GM12878 (cell line): ENCODE measurements around the gene GRIPAP1. TPM values are rescaled to one million over a fixed set of nuclear protein-coding genes. Genes with fewer than 3 reads are reported as not detected.
A peak's percentile ranks its signal among the peaks of the same experiment; 100 is the strongest.

Experiments used
- EED ChIP-seq: sonication (generic); IDR thresholded peaks from 2 replicates; pipeline ENCODE4 v1.6.1; 2016; ENCODE audit warnings: antibody characterized with exemption, low read depth
- EGR1 ChIP-seq, 2 experiments: IDR thresholded peaks; 1 replicate in 1 of 2; 2 replicates in 1 of 2; pipeline ENCODE4 v1.6.1; 2011 to 2012; ENCODE audit warnings: low read depth in 2 of 2, low read length in 2 of 2, borderline replicate concordance in 1 of 2, mild to moderate bottlenecking in 1 of 2, moderate library complexity in 1 of 2
- GABPA ChIP-seq: IDR thresholded peaks from 2 replicates; pipeline ENCODE4 v1.6.1; 2014; ENCODE audit warnings: antibody characterized with exemption, low read depth, mild to moderate bottlenecking, inconsistent platforms
- IKZF2 ChIP-seq, 2 experiments: fragments of 450-650 bp; IDR thresholded peaks; 2 replicates each; pipeline ENCODE4 v1.6.1; 2017; ENCODE audit warnings: mild to moderate bottlenecking in 2 of 2, moderate library complexity in 2 of 2
- KAT2A ChIP-seq: conservative IDR thresholded peaks from 2 replicates; pipeline ENCODE4 v1.6.1; 2011; ENCODE audit warnings: low read depth, low read length; ENCODE audit not compliant: control insufficient read depth
- MYC ChIP-seq: IDR thresholded peaks from 2 replicates; pipeline ENCODE4 v1.6.1; 2011; ENCODE audit warnings: mild to moderate bottlenecking, low read length, moderate library complexity, inconsistent platforms; ENCODE audit not compliant: insufficient read depth, insufficient replicate concordance, insufficient read length, severe bottlenecking
- NFYB ChIP-seq: IDR thresholded peaks from 2 replicates; pipeline ENCODE4 v1.6.1; 2011; ENCODE audit warnings: low read depth, mild to moderate bottlenecking, low read length, improper control_type of control experiment, moderate library complexity; ENCODE audit not compliant: insufficient read depth
- NR2F1 ChIP-seq: fragments of 450-650 bp; conservative IDR thresholded peaks from 2 replicates; pipeline ENCODE4 v1.6.1; 2017; ENCODE audit warnings: mild to moderate bottlenecking
- POLR2A ChIP-seq: IDR thresholded peaks from 2 replicates; pipeline ENCODE4 v1.6.1; 2011; ENCODE audit warnings: low read depth, mild to moderate bottlenecking, low read length
- SIX5 ChIP-seq: IDR thresholded peaks from 2 replicates; pipeline ENCODE4 v1.6.1; 2011; ENCODE audit warnings: mild to moderate bottlenecking, low read depth, low read length, moderate library complexity; ENCODE audit not compliant: severe bottlenecking
- ZBTB4 ChIP-seq: fragments of 450-650 bp; formaldehyde crosslinking; IDR thresholded peaks from 2 replicates; pipeline ENCODE4 v1.4.0; 2022; ENCODE audit warnings: mild to moderate bottlenecking, moderate library complexity
- ZZZ3 ChIP-seq: IDR thresholded peaks from 2 replicates; pipeline ENCODE4 v1.6.1; 2011; ENCODE audit warnings: low read depth; ENCODE audit not compliant: control insufficient read depth, insufficient read length
- polyA plus RNA-seq, 11 experiments: library from polyadenylated mRNA; depleted of rRNA in 4 of 11; unstranded in 6 of 11; stranded (reverse) in 5 of 11; fragments of >200 nt; fragmentation: Nextera tagmentation in 4 of 11; fragmentation: Illumina TruSeq in 1 of 11; extraction: Ambion mirVana in 4 of 11; extraction: Trizol in 1 of 11; gene quantifications; 1 replicate in 1 of 11; 2 replicates in 10 of 11; pipeline versions ENCODE4 v1.2.1 to v1.2.3, GENCODE V29; 2011 to 2016; ENCODE audit warnings: inconsistent platforms in 2 of 11, missing spikeins in 2 of 11, low read depth in 1 of 11
- total RNA-seq, 4 experiments: library from RNA; depleted of rRNA in 3 of 4; stranded (reverse); fragments of >200 nt in 3 of 4; fragmentation: Illumina TruSeq in 1 of 4; extraction: Trizol in 1 of 4; gene quantifications; 2 replicates each; pipeline versions ENCODE4 v1.2.1 to v1.2.3, GENCODE V29; 2013 to 2021
- TF ChIP-seq, protein P1 (sequence below): fragments of 450-650 bp; IDR thresholded peaks from 2 replicates; pipeline ENCODE4 v1.6.1; 2016; ENCODE audit warnings: mild to moderate bottlenecking
- TF ChIP-seq, protein P2 (sequence below): IDR thresholded peaks from 2 replicates; pipeline ENCODE4 v1.6.1; 2012; ENCODE audit warnings: low read length, inconsistent platforms
- TF ChIP-seq, protein P3 (sequence below): fragments of 150-350 bp; IDR thresholded peaks from 2 replicates; pipeline ENCODE4 v1.6.1; 2016; ENCODE audit warnings: low read depth, low read length
- TF ChIP-seq, protein P4 (sequence below): fragments of 450-650 bp; IDR thresholded peaks from 2 replicates; pipeline ENCODE4 v1.6.1; 2017; ENCODE audit warnings: borderline replicate concordance

The GRIPAP1 gene
- total and polyA plus RNA-seq, 10 of the 15 experiments (the other 5 are each of a cell fraction or from before 2014, with no cell fraction given): 4.2 to 44.7 (median 25.8) TPM

DNA sequence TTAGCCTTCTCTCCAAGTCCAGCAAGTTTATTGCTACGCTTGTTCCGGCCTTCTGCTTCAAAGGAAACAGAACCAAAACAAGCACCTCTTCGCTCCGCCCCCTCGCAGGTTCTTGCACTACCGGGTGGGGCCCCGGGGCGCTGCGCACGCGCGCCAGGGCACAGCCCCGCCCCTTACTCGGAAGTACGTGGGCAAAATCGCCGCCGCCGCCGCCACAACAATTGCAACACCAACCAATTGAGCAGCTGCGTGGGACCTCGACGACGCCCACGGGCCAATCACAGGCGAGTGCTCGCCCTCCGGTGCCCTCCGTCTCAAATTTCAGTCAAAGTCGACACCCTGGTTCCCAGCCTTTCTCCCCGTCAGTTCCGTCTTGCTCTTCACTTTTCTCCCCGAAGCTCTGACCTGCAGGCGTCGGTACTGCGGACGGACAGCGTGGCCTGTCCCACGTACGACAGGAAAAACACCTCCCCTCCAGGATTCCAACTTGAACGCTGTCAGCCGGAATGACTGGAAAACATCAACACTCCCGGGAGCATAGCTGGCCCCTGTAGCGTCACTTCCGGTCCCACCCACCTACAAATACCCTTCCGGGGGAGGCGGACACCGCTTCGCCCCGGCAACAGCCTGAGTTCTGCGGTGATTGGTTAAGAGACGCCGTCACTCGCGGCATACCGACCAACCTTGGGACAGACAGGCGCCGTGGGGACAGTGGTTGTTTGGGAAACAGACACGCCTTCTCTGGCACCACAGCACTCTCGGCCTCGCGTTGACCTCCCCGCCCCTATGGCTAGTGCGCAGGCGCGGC, 44.0 kb downstream of the GRIPAP1 start (continued):
- TF ChIP-seq, protein P1, sequence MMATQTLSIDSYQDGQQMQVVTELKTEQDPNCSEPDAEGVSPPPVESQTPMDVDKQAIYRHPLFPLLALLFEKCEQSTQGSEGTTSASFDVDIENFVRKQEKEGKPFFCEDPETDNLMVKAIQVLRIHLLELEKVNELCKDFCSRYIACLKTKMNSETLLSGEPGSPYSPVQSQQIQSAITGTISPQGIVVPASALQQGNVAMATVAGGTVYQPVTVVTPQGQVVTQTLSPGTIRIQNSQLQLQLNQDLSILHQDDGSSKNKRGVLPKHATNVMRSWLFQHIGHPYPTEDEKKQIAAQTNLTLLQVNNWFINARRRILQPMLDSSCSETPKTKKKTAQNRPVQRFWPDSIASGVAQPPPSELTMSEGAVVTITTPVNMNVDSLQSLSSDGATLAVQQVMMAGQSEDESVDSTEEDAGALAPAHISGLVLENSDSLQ: peak; percentile 98
- TF ChIP-seq IKZF2 (IDR thresholded peaks at IDR 0.05) (no peak), NFYB (peak; percentile 94), ZBTB4 (CRISPR knock-in tag) (0 out of 2 replicates have a peak, but pooled peaks have one; percentile 25), ZZZ3 (no peak), GABPA (peak; percentile 90), KAT2A (no peak), EGR1 (IDR thresholded peaks at IDR 0.05; ENCODE audit: borderline replicate concordance in 1 of 2, low read depth in 2 of 2, low read length in 2 of 2) (peak in 1 of 2 experiments; percentile 44; a peak in 1 of 3 replicates), EED (no peak), MYC (no peak), NR2F1 (peak; percentile 50), POLR2A (peak; percentile 77), SIX5 (no peak)
- TF ChIP-seq, protein P2, sequence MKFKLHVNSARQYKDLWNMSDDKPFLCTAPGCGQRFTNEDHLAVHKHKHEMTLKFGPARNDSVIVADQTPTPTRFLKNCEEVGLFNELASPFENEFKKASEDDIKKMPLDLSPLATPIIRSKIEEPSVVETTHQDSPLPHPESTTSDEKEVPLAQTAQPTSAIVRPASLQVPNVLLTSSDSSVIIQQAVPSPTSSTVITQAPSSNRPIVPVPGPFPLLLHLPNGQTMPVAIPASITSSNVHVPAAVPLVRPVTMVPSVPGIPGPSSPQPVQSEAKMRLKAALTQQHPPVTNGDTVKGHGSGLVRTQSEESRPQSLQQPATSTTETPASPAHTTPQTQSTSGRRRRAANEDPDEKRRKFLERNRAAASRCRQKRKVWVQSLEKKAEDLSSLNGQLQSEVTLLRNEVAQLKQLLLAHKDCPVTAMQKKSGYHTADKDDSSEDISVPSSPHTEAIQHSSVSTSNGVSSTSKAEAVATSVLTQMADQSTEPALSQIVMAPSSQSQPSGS: no peak
- TF ChIP-seq, protein P3, sequence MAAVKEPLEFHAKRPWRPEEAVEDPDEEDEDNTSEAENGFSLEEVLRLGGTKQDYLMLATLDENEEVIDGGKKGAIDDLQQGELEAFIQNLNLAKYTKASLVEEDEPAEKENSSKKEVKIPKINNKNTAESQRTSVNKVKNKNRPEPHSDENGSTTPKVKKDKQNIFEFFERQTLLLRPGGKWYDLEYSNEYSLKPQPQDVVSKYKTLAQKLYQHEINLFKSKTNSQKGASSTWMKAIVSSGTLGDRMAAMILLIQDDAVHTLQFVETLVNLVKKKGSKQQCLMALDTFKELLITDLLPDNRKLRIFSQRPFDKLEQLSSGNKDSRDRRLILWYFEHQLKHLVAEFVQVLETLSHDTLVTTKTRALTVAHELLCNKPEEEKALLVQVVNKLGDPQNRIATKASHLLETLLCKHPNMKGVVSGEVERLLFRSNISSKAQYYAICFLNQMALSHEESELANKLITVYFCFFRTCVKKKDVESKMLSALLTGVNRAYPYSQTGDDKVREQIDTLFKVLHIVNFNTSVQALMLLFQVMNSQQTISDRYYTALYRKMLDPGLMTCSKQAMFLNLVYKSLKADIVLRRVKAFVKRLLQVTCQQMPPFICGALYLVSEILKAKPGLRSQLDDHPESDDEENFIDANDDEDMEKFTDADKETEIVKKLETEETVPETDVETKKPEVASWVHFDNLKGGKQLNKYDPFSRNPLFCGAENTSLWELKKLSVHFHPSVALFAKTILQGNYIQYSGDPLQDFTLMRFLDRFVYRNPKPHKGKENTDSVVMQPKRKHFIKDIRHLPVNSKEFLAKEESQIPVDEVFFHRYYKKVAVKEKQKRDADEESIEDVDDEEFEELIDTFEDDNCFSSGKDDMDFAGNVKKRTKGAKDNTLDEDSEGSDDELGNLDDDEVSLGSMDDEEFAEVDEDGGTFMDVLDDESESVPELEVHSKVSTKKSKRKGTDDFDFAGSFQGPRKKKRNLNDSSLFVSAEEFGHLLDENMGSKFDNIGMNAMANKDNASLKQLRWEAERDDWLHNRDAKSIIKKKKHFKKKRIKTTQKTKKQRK: 0 out of 2 replicates have a peak, but pooled peaks have one; percentile 21
- TF ChIP-seq, protein P4, sequence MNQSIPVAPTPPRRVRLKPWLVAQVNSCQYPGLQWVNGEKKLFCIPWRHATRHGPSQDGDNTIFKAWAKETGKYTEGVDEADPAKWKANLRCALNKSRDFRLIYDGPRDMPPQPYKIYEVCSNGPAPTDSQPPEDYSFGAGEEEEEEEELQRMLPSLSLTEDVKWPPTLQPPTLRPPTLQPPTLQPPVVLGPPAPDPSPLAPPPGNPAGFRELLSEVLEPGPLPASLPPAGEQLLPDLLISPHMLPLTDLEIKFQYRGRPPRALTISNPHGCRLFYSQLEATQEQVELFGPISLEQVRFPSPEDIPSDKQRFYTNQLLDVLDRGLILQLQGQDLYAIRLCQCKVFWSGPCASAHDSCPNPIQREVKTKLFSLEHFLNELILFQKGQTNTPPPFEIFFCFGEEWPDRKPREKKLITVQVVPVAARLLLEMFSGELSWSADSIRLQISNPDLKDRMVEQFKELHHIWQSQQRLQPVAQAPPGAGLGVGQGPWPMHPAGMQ: no peak
